A673 (cell line): Measurements from ENCODE around the gene LARP1. TPM values are rescaled to one million over a fixed set of nuclear protein-coding genes. Genes with fewer than 3 reads are reported as not detected.

Source experiments
- Bru-seq: library from RNA; stranded (reverse); fragments of 400-500 nt; gene quantifications from one replicate; lab custom pipeline; 2021; lab: Mats Ljungman, UMichigan
- BruChase-seq, 2 experiments: library from RNA; stranded (reverse); fragments of 400-500 nt; gene quantifications; one replicate each; lab custom pipeline; 2021; lab: Mats Ljungman, UMichigan
- BruUV-seq: library from RNA; stranded (reverse); fragments of 400-500 nt; replicated peaks from 2 replicates; lab custom pipeline; 2021; lab: Mats Ljungman, UMichigan
- CTCF ChIA-PET: fragments of 300-600 bp; sonication (Branson Sonifier 250); formaldehyde crosslinking; loops from one replicate; lab custom pipeline; 2022; ENCODE audit warnings: antibody characterized with exemption; lab: Charles Lee
- POLR2A ChIA-PET: fragments of 300-600 bp; sonication (Branson Sonifier 250); formaldehyde crosslinking; loops from one replicate; lab custom pipeline; 2022; ENCODE audit warnings: antibody characterized with exemption; ENCODE audit not compliant: low non-redundant PET; lab: Charles Lee
- DNase-seq: peaks from one replicate; pipeline ENCODE4 v3.0.0-alpha.2; 2015; ENCODE audit warnings: low spot score
- H3K27ac ChIP-seq: fragments of 200-600 bp; sonication (generic); 2 replicates; pipeline ENCODE4 v1.5.1; 2016; ENCODE audit warnings: mixed run types, low read depth, mild to moderate bottlenecking, mixed read lengths, antibody characterized with exemption, low read length; ENCODE audit not compliant: poor library complexity, severe bottlenecking
- H3K27me3 ChIP-seq: fragments of 200-600 bp; sonication (generic); replicated peaks from 2 replicates; pipeline ENCODE4 v1.6.1; 2017; ENCODE audit warnings: mixed run types, low read depth, mild to moderate bottlenecking, mixed read lengths, antibody characterized with exemption, low read length; ENCODE audit not compliant: insufficient read depth, poor library complexity
- H3K36me3 ChIP-seq: fragments of 200-600 bp; sonication (generic); 2 replicates; pipeline ENCODE4 v1.6.1; 2016; ENCODE audit warnings: mixed run types, mild to moderate bottlenecking, mixed read lengths, antibody characterized with exemption, low read length; ENCODE audit not compliant: insufficient read depth, poor library complexity, severe bottlenecking
- H3K4me1 ChIP-seq: fragments of 200-600 bp; sonication (generic); 2 replicates; pipeline ENCODE4 v1.6.1; 2017; ENCODE audit warnings: mixed run types, mild to moderate bottlenecking, mixed read lengths, antibody characterized with exemption, low read length; ENCODE audit not compliant: insufficient read depth, poor library complexity, severe bottlenecking
- H3K4me3 ChIP-seq: fragments of 200-600 bp; sonication (generic); 2 replicates; pipeline ENCODE4 v1.5.1; 2016; ENCODE audit warnings: low read depth, mixed run types, mild to moderate bottlenecking, mixed read lengths, low read length; ENCODE audit not compliant: poor library complexity, severe bottlenecking
- H3K9me3 ChIP-seq: fragments of 200-600 bp; sonication (generic); 2 replicates; pipeline ENCODE4 v1.6.1; 2016; ENCODE audit warnings: mixed run types, low read depth, mild to moderate bottlenecking, mixed read lengths, antibody characterized with exemption, low read length; ENCODE audit not compliant: poor library complexity, severe bottlenecking
- EZH2 ChIP-seq: fragments of 200-600 bp; sonication (generic); IDR thresholded peaks from 2 replicates; pipeline ENCODE4 v1.6.1; 2017; ENCODE audit warnings: borderline replicate concordance, low read depth, mild to moderate bottlenecking, mixed read lengths, antibody characterized with exemption, low read length; ENCODE audit not compliant: poor library complexity, severe bottlenecking
- intact Hi-C: fragments of 100-400 bp; cut with micrococcal nuclease; formaldehyde crosslinking; loops from one replicate; pipeline ENCODE4 v1.10.0; 2022; ENCODE audit not compliant: unreplicated experiment
- long read RNA-seq: library from polyadenylated mRNA; stranded (forward); transcript quantifications from one replicate; pipeline ENCODE4 v2.0.0, GENCODE V29; 2022
- total RNA-seq: library from RNA; stranded (reverse); gene quantifications from 2 replicates; pipeline ENCODE4 v1.2.3, GENCODE V29; 2021
- TF ChIP-seq, protein P1 (sequence below): fragments of 300-800, 200-600 bp; sonication (generic); conservative IDR thresholded peaks from 2 replicates; pipeline ENCODE4 v1.5.1; 2017; ENCODE audit warnings: low read depth, mild to moderate bottlenecking, antibody characterized with exemption, low read length, moderate library complexity, mixed read lengths

Gene LARP1
- total RNA-seq (257 and 269 TPM in 2 replicates), Bru-seq, nascent RNA (percentile 89 among the genes with signal in this experiment), BruChase-seq, experiment 1, labeled RNA remaining after a 2-hour chase (percentile 92 among the genes with signal in this experiment), BruChase-seq, experiment 2, labeled RNA remaining after a 6-hour chase (percentile 96 among the genes with signal in this experiment)
- long read RNA-seq, partial matches to known transcripts, result 18 of 135 reads
- long read RNA-seq, other reads (novel, unspliced or antisense), result 115 of 135 reads

DNA sequence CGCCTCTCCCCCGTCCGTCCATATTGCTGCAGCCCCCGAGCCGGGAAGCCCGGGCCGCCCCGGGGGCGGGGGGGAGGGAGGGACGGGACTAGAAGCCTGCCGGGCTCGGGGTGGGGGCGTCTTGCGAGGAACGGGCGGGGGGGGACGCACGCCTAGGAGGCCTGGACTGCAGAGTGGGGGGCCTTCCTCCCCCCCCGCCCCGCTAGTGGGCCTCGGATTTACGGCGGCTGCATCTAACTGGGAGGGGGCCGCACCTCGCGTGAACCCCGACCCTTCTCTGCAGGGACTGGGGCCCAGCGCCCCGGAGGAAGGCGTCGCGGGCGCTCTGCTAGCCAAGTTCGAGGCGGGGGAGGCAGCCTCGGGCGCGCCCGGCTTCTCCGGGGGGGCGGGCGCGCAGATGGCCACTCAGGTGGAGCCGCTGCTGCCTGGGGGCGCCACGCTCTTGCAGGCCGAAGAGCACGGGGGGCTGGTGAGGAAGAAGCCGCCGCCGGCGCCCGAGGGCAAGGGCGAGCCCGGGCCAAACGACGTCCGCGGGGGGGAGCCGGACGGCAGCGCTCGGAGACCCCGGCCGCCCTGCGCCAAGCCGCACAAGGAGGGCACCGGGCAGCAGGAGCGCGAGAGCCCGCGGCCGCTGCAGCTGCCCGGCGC, at the start of gene LARP1:
TSS of gene LARP1 (plus strand) at position 17 of the 648 bp plus-strand sequence. CDS start at position 398, 381 bp downstream.
- no peaks in the 10 kb centered on the region for H3K36me3 ChIP-seq
- H3K4me1 ChIP-seq, result peaks cover 26% of the 10 kb centered on the region
- ChIA-PET POLR2A (no interaction called here), CTCF (no interaction called here)
- H3K4me3 ChIP-seq, result peak within 1 kb of the TSS; percentile 96
- no peaks in the 10 kb centered on the region for H3K27me3 ChIP-seq
- DNase-seq, result no peak
- TF ChIP-seq, protein P1, sequence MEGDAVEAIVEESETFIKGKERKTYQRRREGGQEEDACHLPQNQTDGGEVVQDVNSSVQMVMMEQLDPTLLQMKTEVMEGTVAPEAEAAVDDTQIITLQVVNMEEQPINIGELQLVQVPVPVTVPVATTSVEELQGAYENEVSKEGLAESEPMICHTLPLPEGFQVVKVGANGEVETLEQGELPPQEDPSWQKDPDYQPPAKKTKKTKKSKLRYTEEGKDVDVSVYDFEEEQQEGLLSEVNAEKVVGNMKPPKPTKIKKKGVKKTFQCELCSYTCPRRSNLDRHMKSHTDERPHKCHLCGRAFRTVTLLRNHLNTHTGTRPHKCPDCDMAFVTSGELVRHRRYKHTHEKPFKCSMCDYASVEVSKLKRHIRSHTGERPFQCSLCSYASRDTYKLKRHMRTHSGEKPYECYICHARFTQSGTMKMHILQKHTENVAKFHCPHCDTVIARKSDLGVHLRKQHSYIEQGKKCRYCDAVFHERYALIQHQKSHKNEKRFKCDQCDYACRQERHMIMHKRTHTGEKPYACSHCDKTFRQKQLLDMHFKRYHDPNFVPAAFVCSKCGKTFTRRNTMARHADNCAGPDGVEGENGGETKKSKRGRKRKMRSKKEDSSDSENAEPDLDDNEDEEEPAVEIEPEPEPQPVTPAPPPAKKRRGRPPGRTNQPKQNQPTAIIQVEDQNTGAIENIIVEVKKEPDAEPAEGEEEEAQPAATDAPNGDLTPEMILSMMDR, result no peak
- no peak for TF ChIP-seq EZH2
- intact Hi-C loops, result loop anchor here (2.0 to 5.0 kb wide), 3 partner anchors 57 to 105 kb away; partner anchors contain the start of gene CNOT8
- H3K9me3 ChIP-seq, result no peaks in the 10 kb centered on the region
- H3K27ac ChIP-seq, result peak within 1 kb of the TSS; percentile 98
- no TSS peak for BruUV-seq

DNA sequence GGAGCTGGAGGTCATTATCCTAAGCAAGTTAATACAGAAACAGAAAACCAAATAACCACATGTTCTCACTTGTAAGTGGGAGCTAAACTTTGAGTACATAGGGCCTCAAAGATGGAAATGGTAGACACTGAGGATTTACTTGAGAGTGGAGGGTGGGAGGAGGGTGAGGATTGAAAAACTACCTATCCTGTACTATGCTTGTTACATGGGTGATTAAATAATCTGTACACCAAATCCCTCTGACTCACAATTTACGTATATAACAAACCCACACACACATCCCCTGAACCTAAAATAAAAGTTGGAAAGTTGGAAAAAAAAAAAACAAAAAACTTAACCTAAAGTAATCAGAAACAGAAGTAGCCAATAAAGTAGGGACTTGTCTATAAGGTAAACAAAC, 48.8 kb upstream of the LARP1 start:
- Histone ChIP-seq H3K9me3 (no peaks in the 10 kb centered on the region), H3K4me1 (no peaks in the 10 kb centered on the region), H3K27ac (no peak overlapping the region), H3K27me3 (no peaks in the 10 kb centered on the region), H3K4me3 (no peak overlapping the region), H3K36me3 (no peaks in the 10 kb centered on the region)
- TF ChIP-seq, protein P1, result no peak
- TF ChIP-seq EZH2, result no peak
- no TSS peak for BruUV-seq
- DNase-seq, result no peak
- POLR2A ChIA-PET, result no interaction called here
- CTCF ChIA-PET, result no interaction called here
- intact Hi-C loops, result no loop called here

DNA sequence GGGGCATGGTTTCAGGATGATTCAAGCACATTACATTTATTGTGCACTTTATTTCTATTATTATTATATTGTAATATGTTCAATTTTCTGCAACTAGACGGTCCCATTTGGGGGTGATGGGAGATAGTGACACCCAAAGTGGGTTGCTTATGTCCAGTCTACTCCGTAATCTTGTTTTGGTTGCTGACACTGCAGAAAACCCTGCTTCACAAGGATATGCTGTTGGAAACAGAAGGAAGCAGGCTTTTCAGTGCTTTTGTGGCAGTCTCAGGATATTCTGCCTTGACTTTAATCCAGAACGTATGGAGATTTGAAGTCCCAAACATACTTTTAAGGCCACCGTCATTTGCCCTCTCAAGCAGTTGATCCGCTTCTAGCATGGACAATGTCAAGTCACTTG, 47.5 kb upstream of the LARP1 start:
- Histone ChIP-seq H3K36me3 (no peaks in the 10 kb centered on the region), H3K27ac (no peak overlapping the region), H3K4me1 (no peaks in the 10 kb centered on the region), H3K4me3 (no peak overlapping the region), H3K9me3 (no peaks in the 10 kb centered on the region), H3K27me3 (no peaks in the 10 kb centered on the region)
- no peak for DNase-seq
- intact Hi-C loops, result no loop called here
- BruUV-seq, result no TSS peak
- ChIA-PET POLR2A (no interaction called here), CTCF (no interaction called here)
- TF ChIP-seq EZH2, result no peak
- TF ChIP-seq, protein P1, result no peak
